Measurements from ENCODE around the gene IQCK. TPM values are rescaled to one million over a fixed set of nuclear protein-coding genes. Genes with fewer than 3 reads are reported as not detected.
A peak's percentile ranks its signal among the peaks of the same experiment; 100 is the strongest.

The IQCK gene
- total and polyA plus RNA-seq, 4 donors, result 4.0 to 10.0 (median 5.7) TPM

GRCh38 chr16:19822533-19822932 is 104.5 kb downstream of the IQCK start:
- no peak overlapping the region for H3K27ac ChIP-seq (ENCODE audit: low read depth in 1 of 2, low read length in 2 of 2)

GRCh38 chr16:19823322-19823721 is 105.3 kb downstream of the IQCK start:
- Histone ChIP-seq H3K36me3 (ENCODE audit: control insufficient read depth in 1 of 2, insufficient read depth in 2 of 2, low read length in 1 of 2) (no peaks in the 10 kb centered on the region), H3K9me3 (ENCODE audit: control insufficient read depth, low read length) (no peaks in the 10 kb centered on the region), H3K4me3 (ENCODE audit: low read length in 2 of 2) (no peak overlapping the region), H3K27ac (ENCODE audit: low read depth in 1 of 2, low read length in 2 of 2) (no peak overlapping the region), H3K4me1 (ENCODE audit: control insufficient read depth in 1 of 2, insufficient read depth in 2 of 2, low read length in 2 of 2) (no peaks in the 10 kb centered on the region), H3K27me3 (ENCODE audit: control insufficient read depth in 1 of 2, insufficient read depth in 2 of 2, low read length in 1 of 2) (no peaks in the 10 kb centered on the region)
- intact Hi-C loops (cut with DNase I), result no loop called here
- ATAC-seq (ENCODE audit: low FRiP score) (peak; percentile 15), DNase-seq (no peak)
- 89 to 93% methylated on average over 6 of the region's 6 CpGs for WGBS, 2 donors

More at GRCh38 chr16:19822533-19822932, 104.5 kb downstream of the IQCK start:
- H3K27me3 ChIP-seq (ENCODE audit: control insufficient read depth in 1 of 2, insufficient read depth in 2 of 2, low read length in 1 of 2), result no peaks in the 10 kb centered on the region
- 89 to 90% methylated on average over 2 of the region's 2 CpGs for WGBS, 2 donors
- no peaks in the 10 kb centered on the region for H3K9me3 ChIP-seq (ENCODE audit: control insufficient read depth, low read length)
- no peaks in the 10 kb centered on the region for H3K36me3 ChIP-seq (ENCODE audit: control insufficient read depth in 1 of 2, insufficient read depth in 2 of 2, low read length in 1 of 2)
- intact Hi-C loops (cut with DNase I), result no loop called here
- no peak overlapping the region for H3K4me3 ChIP-seq (ENCODE audit: low read length in 2 of 2)
- no peak for DNase-seq
- ATAC-seq (ENCODE audit: low FRiP score), result no peak
- H3K4me1 ChIP-seq (ENCODE audit: control insufficient read depth in 1 of 2, insufficient read depth in 2 of 2, low read length in 2 of 2), result no peaks in the 10 kb centered on the region

DNA sequence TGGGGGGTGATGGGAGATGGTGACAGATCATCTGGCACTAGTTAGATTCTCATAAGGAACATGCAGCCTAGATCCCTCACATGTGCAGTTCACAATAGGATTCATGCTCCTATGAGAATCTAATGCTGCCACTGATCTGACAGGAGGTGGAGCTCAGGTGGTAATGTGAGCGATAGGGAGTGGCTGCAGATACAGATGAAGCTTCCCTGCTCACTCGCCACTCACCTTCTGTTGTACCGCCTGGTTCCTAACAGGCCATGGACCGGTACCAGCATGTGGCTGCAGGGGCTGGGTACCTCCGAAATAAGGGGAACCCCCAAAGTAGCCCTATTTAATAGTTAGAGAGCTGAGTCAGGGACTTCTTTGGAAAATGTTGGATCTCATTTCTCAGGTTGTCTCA is 106.1 kb downstream of the IQCK start:
- DNase-seq (no peak), ATAC-seq (ENCODE audit: low FRiP score) (no peak)

GRCh38 chr16:19829844-19830692 is 112.0 kb downstream of the IQCK start:
- no peaks in the 10 kb centered on the region for H3K27me3 ChIP-seq (ENCODE audit: control insufficient read depth in 1 of 2, insufficient read depth in 2 of 2, low read length in 1 of 2)
- WGBS, 2 donors, result 36 to 50% methylated on average over 9 of the region's 9 CpGs
- ATAC-seq (ENCODE audit: low FRiP score) (no peak), DNase-seq (no peak)
- no peaks in the 10 kb centered on the region for H3K9me3 ChIP-seq (ENCODE audit: control insufficient read depth, low read length)
- no peaks in the 10 kb centered on the region for H3K4me1 ChIP-seq (ENCODE audit: control insufficient read depth in 1 of 2, insufficient read depth in 2 of 2, low read length in 2 of 2)
- no peaks in the 10 kb centered on the region for H3K36me3 ChIP-seq (ENCODE audit: control insufficient read depth in 1 of 2, insufficient read depth in 2 of 2, low read length in 1 of 2)
- no peak overlapping the region for H3K27ac ChIP-seq (ENCODE audit: low read depth in 1 of 2, low read length in 2 of 2)
- H3K4me3 ChIP-seq (ENCODE audit: low read length in 2 of 2), result no peak overlapping the region
- intact Hi-C loops (cut with DNase I), result no loop called here

More for the DNA sequence above, 106.1 kb downstream of the IQCK start:
- no peaks in the 10 kb centered on the region for H3K4me1 ChIP-seq (ENCODE audit: control insufficient read depth in 1 of 2, insufficient read depth in 2 of 2, low read length in 2 of 2)
- H3K27me3 ChIP-seq (ENCODE audit: control insufficient read depth in 1 of 2, insufficient read depth in 2 of 2, low read length in 1 of 2), result no peaks in the 10 kb centered on the region
- WGBS, 2 donors, result 98% methylated on average over 5 of the region's 5 CpGs
- H3K4me3 ChIP-seq (ENCODE audit: low read length in 2 of 2), result no peak overlapping the region
- intact Hi-C loops (cut with DNase I), result no loop called here
- H3K27ac ChIP-seq (ENCODE audit: low read depth in 1 of 2, low read length in 2 of 2), result no peak overlapping the region
- H3K9me3 ChIP-seq (ENCODE audit: control insufficient read depth, low read length), result no peaks in the 10 kb centered on the region
- no peaks in the 10 kb centered on the region for H3K36me3 ChIP-seq (ENCODE audit: control insufficient read depth in 1 of 2, insufficient read depth in 2 of 2, low read length in 1 of 2)

- WGBS, 2 donors, result 90% methylated on average over 5 of the region's 5 CpGs
- no peaks in the 10 kb centered on the region for H3K4me1 ChIP-seq (ENCODE audit: control insufficient read depth in 1 of 2, insufficient read depth in 2 of 2, low read length in 2 of 2)
- no peak for ATAC-seq (ENCODE audit: low FRiP score)
- no peaks in the 10 kb centered on the region for H3K27me3 ChIP-seq (ENCODE audit: control insufficient read depth in 1 of 2, insufficient read depth in 2 of 2, low read length in 1 of 2)
- H3K4me3 ChIP-seq (ENCODE audit: low read length in 2 of 2), result no peak overlapping the region
- no peaks in the 10 kb centered on the region for H3K36me3 ChIP-seq (ENCODE audit: control insufficient read depth in 1 of 2, insufficient read depth in 2 of 2, low read length in 1 of 2)
- H3K9me3 ChIP-seq (ENCODE audit: control insufficient read depth, low read length), result no peaks in the 10 kb centered on the region
- intact Hi-C loops (cut with DNase I), result no loop called here
- no peak for DNase-seq
- no peak overlapping the region for H3K27ac ChIP-seq (ENCODE audit: low read depth in 1 of 2, low read length in 2 of 2)
Measured at GRCh38 chr16:19830902-19831560, 113.0 kb downstream of the IQCK start.

DNA sequence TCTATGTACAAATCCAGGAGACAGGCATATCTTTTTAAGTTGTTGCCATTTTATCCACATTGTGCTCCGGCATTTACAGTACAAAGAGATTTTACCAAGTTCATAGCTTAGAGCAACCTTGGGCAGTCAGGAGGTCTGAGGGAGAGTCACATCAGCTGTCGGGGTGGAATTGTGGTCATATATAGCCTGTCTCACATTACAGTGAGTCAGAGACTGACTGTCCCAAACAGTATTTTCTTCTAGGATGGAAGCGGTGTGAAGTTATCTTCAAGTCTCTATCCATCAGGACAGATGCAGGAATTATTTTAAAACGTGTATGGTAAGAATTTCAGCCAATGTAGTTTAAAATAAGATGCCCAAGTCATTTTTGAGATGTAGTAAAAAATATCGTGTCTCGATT is 113.6 kb downstream of the IQCK start:
- Histone ChIP-seq H3K9me3 (ENCODE audit: control insufficient read depth, low read length) (no peaks in the 10 kb centered on the region), H3K4me3 (ENCODE audit: low read length in 2 of 2) (no peak overlapping the region), H3K36me3 (ENCODE audit: control insufficient read depth in 1 of 2, insufficient read depth in 2 of 2, low read length in 1 of 2) (no peaks in the 10 kb centered on the region), H3K27me3 (ENCODE audit: control insufficient read depth in 1 of 2, insufficient read depth in 2 of 2, low read length in 1 of 2) (no peaks in the 10 kb centered on the region), H3K27ac (ENCODE audit: low read depth in 1 of 2, low read length in 2 of 2) (no peak overlapping the region), H3K4me1 (ENCODE audit: control insufficient read depth in 1 of 2, insufficient read depth in 2 of 2, low read length in 2 of 2) (no peaks in the 10 kb centered on the region)
- 59 to 73% methylated on average over 6 of the region's 6 CpGs for WGBS, 2 donors
- DNase-seq (no peak), ATAC-seq (ENCODE audit: low FRiP score) (no peak)
- intact Hi-C loops (cut with DNase I), result no loop called here

DNA sequence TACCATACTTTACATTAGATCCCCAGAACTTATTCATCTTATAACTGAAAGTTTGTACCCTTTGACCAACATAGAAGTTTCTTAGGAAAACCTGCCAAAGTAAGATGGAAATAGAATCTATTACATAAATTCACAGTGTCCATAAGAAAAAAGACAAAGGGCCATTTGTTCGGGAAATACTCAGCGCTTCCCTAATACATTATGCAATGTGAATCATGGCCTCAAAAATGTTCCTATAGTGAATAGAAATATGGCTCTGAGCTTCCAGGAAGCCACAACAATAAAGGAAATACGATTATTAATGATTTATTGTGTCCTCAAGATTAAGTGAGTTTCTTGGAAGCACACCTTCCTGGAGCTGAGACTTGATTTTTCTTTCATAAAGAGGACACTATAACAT is 115.1 kb downstream of the IQCK start:
- no peak for ATAC-seq (ENCODE audit: low FRiP score)
- DNase-seq, result no peak
- Histone ChIP-seq H3K27me3 (ENCODE audit: control insufficient read depth in 1 of 2, insufficient read depth in 2 of 2, low read length in 1 of 2) (no peaks in the 10 kb centered on the region), H3K36me3 (ENCODE audit: control insufficient read depth in 1 of 2, insufficient read depth in 2 of 2, low read length in 1 of 2) (no peaks in the 10 kb centered on the region), H3K9me3 (ENCODE audit: control insufficient read depth, low read length) (no peaks in the 10 kb centered on the region), H3K27ac (ENCODE audit: low read depth in 1 of 2, low read length in 2 of 2) (no peak overlapping the region), H3K4me1 (ENCODE audit: control insufficient read depth in 1 of 2, insufficient read depth in 2 of 2, low read length in 2 of 2) (no peaks in the 10 kb centered on the region), H3K4me3 (ENCODE audit: low read length in 2 of 2) (no peak overlapping the region)
- intact Hi-C loops (cut with DNase I), result no loop called here
- WGBS, 2 donors, result 81 to 83% methylated on average over 3 of the region's 3 CpGs

- Histone ChIP-seq H3K9me3 (ENCODE audit: control insufficient read depth, low read length) (no peaks in the 10 kb centered on the region), H3K27me3 (ENCODE audit: control insufficient read depth in 1 of 2, insufficient read depth in 2 of 2, low read length in 1 of 2) (no peaks in the 10 kb centered on the region), H3K27ac (ENCODE audit: low read depth in 1 of 2, low read length in 2 of 2) (no peak overlapping the region), H3K4me3 (ENCODE audit: low read length in 2 of 2) (no peak overlapping the region), H3K36me3 (ENCODE audit: control insufficient read depth in 1 of 2, insufficient read depth in 2 of 2, low read length in 1 of 2) (no peaks in the 10 kb centered on the region), H3K4me1 (ENCODE audit: control insufficient read depth in 1 of 2, insufficient read depth in 2 of 2, low read length in 2 of 2) (no peaks in the 10 kb centered on the region)
- intact Hi-C loops (cut with DNase I), result no loop called here
- DNase-seq, result no peak
- ATAC-seq (ENCODE audit: low FRiP score), result no peak
- WGBS, 2 donors, result 97 to 98% methylated on average over 5 of the region's 5 CpGs
Measured at GRCh38 chr16:19833581-19833980, 115.5 kb downstream of the IQCK start.

DNA sequence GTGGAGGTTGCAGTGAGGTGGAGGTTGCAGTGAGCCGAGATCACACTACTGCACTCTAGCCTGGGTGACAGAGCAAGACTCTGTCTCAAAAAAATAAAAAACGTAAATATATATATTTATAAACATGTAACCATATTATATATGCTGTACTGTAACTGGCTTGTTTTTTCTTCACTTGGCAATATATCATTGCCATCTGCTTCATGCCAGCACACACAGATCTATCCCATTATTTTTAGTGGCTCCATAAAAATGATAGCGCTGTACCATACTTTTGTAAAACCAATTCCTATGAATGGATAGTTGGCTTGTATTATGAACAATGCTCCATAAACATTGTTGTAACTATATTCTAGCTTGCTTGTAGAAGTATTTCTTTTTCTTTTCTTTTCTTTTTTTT is 117.1 kb downstream of the IQCK start:
- no peak for ATAC-seq (ENCODE audit: low FRiP score)
- no peaks in the 10 kb centered on the region for H3K36me3 ChIP-seq (ENCODE audit: control insufficient read depth in 1 of 2, insufficient read depth in 2 of 2, low read length in 1 of 2)
- DNase-seq, result no peak
- H3K4me3 ChIP-seq (ENCODE audit: low read length in 2 of 2), result no peak overlapping the region
- H3K27ac ChIP-seq (ENCODE audit: low read depth in 1 of 2, low read length in 2 of 2), result no peak overlapping the region
- WGBS, 2 donors, result 94 to 95% methylated on average over 3 of the region's 3 CpGs
- H3K9me3 ChIP-seq (ENCODE audit: control insufficient read depth, low read length), result no peaks in the 10 kb centered on the region
- intact Hi-C loops (cut with DNase I), result no loop called here
- no peaks in the 10 kb centered on the region for H3K4me1 ChIP-seq (ENCODE audit: control insufficient read depth in 1 of 2, insufficient read depth in 2 of 2, low read length in 2 of 2)
- no peaks in the 10 kb centered on the region for H3K27me3 ChIP-seq (ENCODE audit: control insufficient read depth in 1 of 2, insufficient read depth in 2 of 2, low read length in 1 of 2)

All from aorta (tissue), 5 donors.